Measurements from ENCODE around the gene OR5AU1. TPM values are rescaled to one million over a fixed set of nuclear protein-coding genes. Genes with fewer than 3 reads are reported as not detected.
"Not testable (repeated sequence)": the region's sequence is repeated elsewhere in the genome, so short reads cannot be mapped to it uniquely, and the experiment has no call there.

Gene OR5AU1
- total RNA-seq, 1 experiment from 2014 or later: not detected

GRCh38 chr14:21171128-21171527 lies 15.3 kb upstream of the OR5AU1 start:
- DNase-seq (ENCODE audit: low spot score): no peak

GRCh38 chr14:21169573-21169972 lies 13.7 kb upstream of the OR5AU1 start:
- DNase-seq (ENCODE audit: low spot score): no peak

- DNase-seq (ENCODE audit: low spot score): no peak
Observed at GRCh38 chr14:21168055-21168454, 12.2 kb upstream of the OR5AU1 start.

- not testable (repeated sequence) for DNase-seq (ENCODE audit: low spot score)
Observed at GRCh38 chr14:21165670-21166069, 9.8 kb upstream of the OR5AU1 start.

GRCh38 chr14:21165002-21165605 lies 9.2 kb upstream of the OR5AU1 start:
- not testable (repeated sequence) for DNase-seq (ENCODE audit: low spot score)

GRCh38 chr14:21163871-21164291 lies 8.0 kb upstream of the OR5AU1 start:
- DNase-seq (ENCODE audit: low spot score): no peak

GRCh38 chr14:21162081-21162480 lies 6.2 kb upstream of the OR5AU1 start:
- no peak for DNase-seq (ENCODE audit: low spot score)

- DNase-seq (ENCODE audit: low spot score): no peak
Observed at GRCh38 chr14:21160061-21160610, 4.3 kb upstream of the OR5AU1 start.

- peak; percentile 14 for DNase-seq (ENCODE audit: low spot score)
Observed at GRCh38 chr14:21158175-21158574, 2.3 kb upstream of the OR5AU1 start.

GRCh38 chr14:21149641-21150367 lies 6.1 kb downstream of the OR5AU1 start:
- DNase-seq (ENCODE audit: low spot score): no peak

- no peak for DNase-seq (ENCODE audit: low spot score)
Observed at GRCh38 chr14:21145437-21145836, 10.4 kb downstream of the OR5AU1 start.

GRCh38 chr14:21142357-21142756 lies 13.5 kb downstream of the OR5AU1 start:
- no peak for DNase-seq (ENCODE audit: low spot score)

- DNase-seq (ENCODE audit: low spot score): no peak
Observed at GRCh38 chr14:21136024-21136423, 19.8 kb downstream of the OR5AU1 start.

GRCh38 chr14:21133901-21134300 lies 22.0 kb downstream of the OR5AU1 start:
- DNase-seq (ENCODE audit: low spot score): no peak

- DNase-seq (ENCODE audit: low spot score): no peak
Observed at GRCh38 chr14:21123429-21123828, 32.4 kb downstream of the OR5AU1 start.

- no peak for DNase-seq (ENCODE audit: low spot score)
Observed at GRCh38 chr14:21121122-21121521, 34.7 kb downstream of the OR5AU1 start.

- no peak for DNase-seq (ENCODE audit: low spot score)
Observed at GRCh38 chr14:21120686-21121085, 35.2 kb downstream of the OR5AU1 start.

- DNase-seq (ENCODE audit: low spot score): no peak
Observed at GRCh38 chr14:21118933-21119332, 36.9 kb downstream of the OR5AU1 start.

GRCh38 chr14:21113369-21113768 lies 42.5 kb downstream of the OR5AU1 start:
- DNase-seq (ENCODE audit: low spot score): no peak

GRCh38 chr14:21112255-21112654 lies 43.6 kb downstream of the OR5AU1 start:
- no peak for DNase-seq (ENCODE audit: low spot score)

GRCh38 chr14:21109377-21110138 lies 46.3 kb downstream of the OR5AU1 start:
- DNase-seq (ENCODE audit: low spot score): no peak

- no peak for DNase-seq (ENCODE audit: low spot score)
Observed at GRCh38 chr14:21108791-21109190, 47.1 kb downstream of the OR5AU1 start.
